Upper lobe of left lung (tissue), 6 donors: Measurements from ENCODE around the gene CCM2. TPM values are rescaled to one million over a fixed set of nuclear protein-coding genes. Genes with fewer than 3 reads are reported as not detected.
A peak's percentile ranks its signal among the peaks of the same experiment; 100 is the strongest.

ENCODE experiments used
- ATAC-seq, 2 donors: fragments of 200-7000 bp; cut with Tn5 transposase; one replicate each; pipeline ENCODE4 v1.9.1; 2022; ENCODE audit warnings: mild to moderate bottlenecking in 2 of 2, moderate library complexity in 2 of 2; ENCODE audit not compliant: low FRiP score in 2 of 2
- DNase-seq, 2 donors: peaks; one replicate each; pipeline ENCODE4 v3.0.0-alpha.2; 2019 to 2020
- H3K27ac ChIP-seq, 4 donors: fragments of 200-600 bp; sonication (generic); one replicate each; pipeline ENCODE4 v1.5.1; 2016 to 2019
- H3K27me3 ChIP-seq, 4 donors: fragments of 200-600 bp; sonication (generic); one replicate each; pipeline ENCODE4 v1.5.1; 2017 to 2019
- H3K36me3 ChIP-seq, 4 donors: fragments of 200-600 bp; sonication (generic); one replicate each; pipeline ENCODE4 v1.5.1; 2016 to 2019
- H3K4me1 ChIP-seq, 4 donors: fragments of 200-600 bp; sonication (generic); one replicate each; pipeline ENCODE4 v1.5.1; 2018 to 2019
- H3K4me3 ChIP-seq, 4 donors: fragments of 200-600 bp; sonication (generic); one replicate each; pipeline ENCODE4 v1.5.1; 2017 to 2019; ENCODE audit warnings: mild to moderate bottlenecking in 2 of 4, moderate library complexity in 1 of 4
- H3K9me3 ChIP-seq, 4 donors: fragments of 200-600 bp; sonication (generic); one replicate each; pipeline ENCODE4 v1.5.1; 2018 to 2019
- EP300 ChIP-seq, 4 donors: sonication (generic); formaldehyde crosslinking; IDR thresholded peaks; one replicate each; pipeline ENCODE4 v1.5.1; 2017; ENCODE audit warnings: antibody characterized with exemption in 4 of 4, control low read depth in 2 of 4
- POLR2A ChIP-seq, 4 donors: fragments of 450-650 bp; IDR thresholded peaks; one replicate each; pipeline ENCODE4 v1.5.1; 2016 to 2017; ENCODE audit warnings: antibody characterized with exemption in 4 of 4, mild to moderate bottlenecking in 2 of 4
- POLR2AphosphoS5 ChIP-seq, 2 donors: sonication (generic); formaldehyde crosslinking; IDR thresholded peaks; one replicate each; pipeline ENCODE4 v1.5.1; 2017; ENCODE audit warnings: antibody characterized with exemption in 2 of 2
- WGBS, 2 donors: methylation state at CpG; one replicate each; pipeline ENCODE4 v1.1.5; 2017 to 2018; 5-methylcytosine and 5-hydroxymethylcytosine counted together
- total RNA-seq, 6 donors: library from RNA; depleted of rRNA in 4 of 6; stranded (reverse); fragments of >200 nt in 4 of 6; gene quantifications; one replicate each; pipeline versions ENCODE4 v1.1.0 to v1.2.1, GENCODE V29; 2016 to 2021
- TF ChIP-seq, protein P1 (sequence below), 6 experiments: fragments of 450-650 bp in 4 of 6; fragments of 200-600 bp in 2 of 6; sonication (generic) in 2 of 6; IDR thresholded peaks; one replicate each; pipeline ENCODE4 v1.5.1; 2016 to 2019; ENCODE audit warnings: antibody characterized with exemption in 6 of 6
- donor health status: DM: no; HTN: no; CAD: no; lungs with moderate emphysema.
- donor health status: DM: no; HTN: yes; CAD: no; lungs with severe emphysema.

The CCM2 gene
- total RNA-seq, 6 donors from 2014 or later = 30.9 to 63.9 (median 46.8) TPM

DNA sequence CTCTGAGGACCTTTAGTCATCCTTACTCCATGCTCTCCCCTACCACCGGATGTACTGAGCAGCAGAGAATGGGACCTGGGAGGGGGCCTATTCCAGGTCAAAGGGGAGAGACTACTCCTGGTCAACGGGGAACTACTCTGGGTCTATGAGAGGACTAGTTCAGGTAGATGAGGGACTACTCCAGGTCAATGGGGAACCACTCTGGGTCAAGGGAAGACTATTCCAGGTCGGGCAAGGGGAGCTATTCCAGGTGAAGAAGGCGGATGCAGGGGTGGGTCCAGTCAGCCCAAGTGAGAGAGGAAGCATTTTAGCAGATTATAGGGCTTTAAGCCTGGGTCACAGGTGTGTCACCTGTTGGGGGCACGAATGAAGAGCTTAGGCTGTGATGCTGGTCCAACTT lies 35.4 kb downstream of the CCM2 start:
- 86 to 87% methylated on average over 5 of the region's 5 CpGs for WGBS, 2 donors
- Histone ChIP-seq H3K27me3 (no peaks in the 10 kb centered on the region), H3K4me1 (peaks cover 0 to 26% (median 16%) of the 10 kb centered on the region in 4 donors), H3K36me3 (peaks cover 0 to 23% (median 13%) of the 10 kb centered on the region in 4 donors), H3K27ac (no peak overlapping the region), H3K4me3 (no peak overlapping the region), H3K9me3 (no peaks in the 10 kb centered on the region)
- peak in 1 of 2 donors; percentile 30 for ATAC-seq
- DNase-seq = no peak
- TF ChIP-seq POLR2A (IDR thresholded peaks at IDR 0.05) = no peak
- no peak for TF ChIP-seq POLR2AphosphoS5 (IDR thresholded peaks at IDR 0.05)
- no peak for TF ChIP-seq EP300 (IDR thresholded peaks at IDR 0.05)
- TF ChIP-seq, protein P1, sequence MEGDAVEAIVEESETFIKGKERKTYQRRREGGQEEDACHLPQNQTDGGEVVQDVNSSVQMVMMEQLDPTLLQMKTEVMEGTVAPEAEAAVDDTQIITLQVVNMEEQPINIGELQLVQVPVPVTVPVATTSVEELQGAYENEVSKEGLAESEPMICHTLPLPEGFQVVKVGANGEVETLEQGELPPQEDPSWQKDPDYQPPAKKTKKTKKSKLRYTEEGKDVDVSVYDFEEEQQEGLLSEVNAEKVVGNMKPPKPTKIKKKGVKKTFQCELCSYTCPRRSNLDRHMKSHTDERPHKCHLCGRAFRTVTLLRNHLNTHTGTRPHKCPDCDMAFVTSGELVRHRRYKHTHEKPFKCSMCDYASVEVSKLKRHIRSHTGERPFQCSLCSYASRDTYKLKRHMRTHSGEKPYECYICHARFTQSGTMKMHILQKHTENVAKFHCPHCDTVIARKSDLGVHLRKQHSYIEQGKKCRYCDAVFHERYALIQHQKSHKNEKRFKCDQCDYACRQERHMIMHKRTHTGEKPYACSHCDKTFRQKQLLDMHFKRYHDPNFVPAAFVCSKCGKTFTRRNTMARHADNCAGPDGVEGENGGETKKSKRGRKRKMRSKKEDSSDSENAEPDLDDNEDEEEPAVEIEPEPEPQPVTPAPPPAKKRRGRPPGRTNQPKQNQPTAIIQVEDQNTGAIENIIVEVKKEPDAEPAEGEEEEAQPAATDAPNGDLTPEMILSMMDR (IDR thresholded peaks at IDR 0.05) = no peak

DNA sequence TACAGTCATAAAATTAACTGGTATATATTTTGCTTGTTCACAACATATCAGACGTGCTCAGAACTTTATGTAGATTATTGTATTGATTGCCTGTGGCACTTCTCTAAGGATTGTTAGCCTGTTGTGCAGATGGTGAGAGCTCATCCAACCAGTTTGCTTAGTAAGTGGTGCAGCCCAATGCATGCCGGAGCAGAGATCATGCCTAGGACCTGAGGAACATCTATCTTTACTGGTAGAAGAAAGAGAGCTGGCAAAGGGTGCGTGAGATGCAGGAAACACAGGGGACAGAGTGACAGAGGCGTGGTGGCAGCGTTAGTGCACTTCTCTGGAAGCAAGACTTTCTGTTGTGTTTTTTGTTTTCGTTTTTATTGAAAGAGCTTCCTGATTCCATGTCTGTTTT lies 35.9 kb downstream of the CCM2 start:
- ATAC-seq = no peak
- no peak overlapping the region for H3K4me3 ChIP-seq
- no peak overlapping the region for H3K27ac ChIP-seq
- WGBS, 2 donors = 52 to 53% methylated on average over 6 of the region's 6 CpGs
- DNase-seq = no peak
- no peaks in the 10 kb centered on the region for H3K27me3 ChIP-seq
- TF ChIP-seq EP300 (IDR thresholded peaks at IDR 0.05) (no peak), POLR2A (IDR thresholded peaks at IDR 0.05) (no peak), POLR2AphosphoS5 (IDR thresholded peaks at IDR 0.05) (no peak)
- TF ChIP-seq, protein P1 (IDR thresholded peaks at IDR 0.05) = no peak
- no peaks in the 10 kb centered on the region for H3K9me3 ChIP-seq
- H3K4me1 ChIP-seq = peaks cover 0 to 26% (median 16%) of the 10 kb centered on the region in 4 donors
- peaks cover 0 to 28% (median 16%) of the 10 kb centered on the region in 4 donors for H3K36me3 ChIP-seq

DNA sequence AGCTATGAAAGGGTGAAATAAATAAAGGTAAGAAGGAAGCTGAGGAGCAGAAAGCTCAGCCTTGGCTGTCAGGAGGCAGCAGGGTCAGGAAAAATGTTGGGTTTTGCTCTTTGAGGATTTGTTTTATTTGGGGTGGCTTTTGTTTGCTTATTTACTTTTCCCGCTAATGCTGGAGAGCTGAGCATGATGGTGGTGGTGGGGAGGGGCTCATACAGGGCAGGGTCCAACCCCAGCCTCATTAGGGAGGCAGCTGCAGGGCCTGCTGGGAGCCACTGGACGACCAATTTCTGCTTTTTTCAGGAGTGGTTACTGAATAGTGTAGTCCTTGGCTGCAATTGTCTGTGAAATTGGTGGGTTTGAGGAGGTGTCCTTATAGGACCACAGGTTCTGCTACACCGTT lies 36.3 kb downstream of the CCM2 start:
- Histone ChIP-seq H3K27me3 (no peaks in the 10 kb centered on the region), H3K9me3 (no peaks in the 10 kb centered on the region), H3K27ac (no peak overlapping the region), H3K36me3 (peaks cover 0 to 33% (median 16%) of the 10 kb centered on the region in 4 donors), H3K4me1 (peaks cover 0 to 26% (median 16%) of the 10 kb centered on the region in 4 donors), H3K4me3 (no peak overlapping the region)
- 56 to 68% methylated on average over 3 of the region's 3 CpGs for WGBS, 2 donors
- no peak for TF ChIP-seq POLR2A (IDR thresholded peaks at IDR 0.05)
- TF ChIP-seq POLR2AphosphoS5 (IDR thresholded peaks at IDR 0.05) = no peak
- no peak for TF ChIP-seq EP300 (IDR thresholded peaks at IDR 0.05)
- TF ChIP-seq, protein P1 (IDR thresholded peaks at IDR 0.05) = no peak
- ATAC-seq = no peak
- no peak for DNase-seq

DNA sequence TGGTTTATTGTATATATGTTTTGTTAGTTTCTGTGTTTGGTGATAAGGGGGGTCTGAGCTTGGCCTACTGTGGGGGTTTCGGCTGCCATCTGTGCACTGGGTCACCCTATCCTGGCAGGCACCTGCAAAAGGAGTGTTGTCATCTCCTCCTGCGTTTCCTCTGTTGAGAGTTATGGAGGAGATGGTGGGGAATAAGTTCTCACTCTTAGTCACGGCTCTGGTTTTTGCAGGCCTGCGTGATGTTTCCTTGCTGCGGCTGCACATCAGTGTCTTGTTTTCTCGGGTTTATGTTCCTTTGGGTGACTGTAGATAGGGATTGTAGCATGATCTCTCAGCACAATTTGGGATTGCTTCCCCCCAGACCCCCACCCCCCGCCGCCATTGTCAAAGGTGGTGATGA lies 36.8 kb downstream of the CCM2 start:
- WGBS, 2 donors = 60 to 79% methylated on average over 8 of the region's 8 CpGs
- TF ChIP-seq POLR2AphosphoS5 (IDR thresholded peaks at IDR 0.05) (no peak), POLR2A (IDR thresholded peaks at IDR 0.05) (no peak), EP300 (IDR thresholded peaks at IDR 0.05) (no peak)
- TF ChIP-seq, protein P1 (IDR thresholded peaks at IDR 0.05) = no peak

DNA sequence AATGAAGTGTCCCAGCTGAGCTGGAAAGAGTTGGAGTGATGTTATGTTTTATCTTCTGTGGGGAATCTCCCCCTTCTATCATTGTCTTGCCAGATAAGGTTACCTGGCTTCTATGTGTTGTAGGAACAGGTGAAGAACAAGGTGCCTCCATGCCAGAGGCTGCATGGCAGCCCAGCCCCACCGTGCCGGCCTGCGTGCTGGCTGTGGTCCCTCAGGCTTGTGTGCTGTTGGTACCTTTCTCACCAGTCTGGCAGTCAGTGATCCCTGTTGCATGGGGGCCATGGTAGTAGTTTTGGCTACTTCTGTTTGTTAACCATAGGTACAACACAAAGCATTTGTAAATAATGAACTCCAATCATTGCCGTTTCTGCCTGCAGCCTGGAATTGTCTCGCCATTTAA lies 37.9 kb downstream of the CCM2 start:
- 95 to 99% methylated on average over 5 of the region's 5 CpGs for WGBS, 2 donors
- no peaks in the 10 kb centered on the region for H3K27me3 ChIP-seq
- no peak overlapping the region for H3K4me3 ChIP-seq
- no peak for ATAC-seq
- DNase-seq = peak in 1 of 2 donors; percentile 45
- no peak overlapping the region for H3K27ac ChIP-seq
- H3K9me3 ChIP-seq = no peaks in the 10 kb centered on the region
- H3K36me3 ChIP-seq = peaks cover under 1 to 44% (median 23%) of the 10 kb centered on the region in 4 donors
- TF ChIP-seq POLR2AphosphoS5 (IDR thresholded peaks at IDR 0.05) (no peak), EP300 (IDR thresholded peaks at IDR 0.05) (no peak), POLR2A (IDR thresholded peaks at IDR 0.05) (no peak)
- TF ChIP-seq, protein P1 (IDR thresholded peaks at IDR 0.05) = no peak
- peaks cover 0 to 26% (median 16%) of the 10 kb centered on the region in 4 donors for H3K4me1 ChIP-seq

More for the DNA sequence above, 36.8 kb downstream of the CCM2 start:
- DNase-seq (no peak), ATAC-seq (no peak)
- Histone ChIP-seq H3K4me1 (peaks cover 0 to 26% (median 16%) of the 10 kb centered on the region in 4 donors), H3K9me3 (no peaks in the 10 kb centered on the region), H3K36me3 (peaks cover 0 to 34% (median 18%) of the 10 kb centered on the region in 4 donors), H3K27me3 (no peaks in the 10 kb centered on the region), H3K27ac (no peak overlapping the region), H3K4me3 (no peak overlapping the region)
